Measurements from ENCODE around the gene TET2.

TET2 gene

DNA sequence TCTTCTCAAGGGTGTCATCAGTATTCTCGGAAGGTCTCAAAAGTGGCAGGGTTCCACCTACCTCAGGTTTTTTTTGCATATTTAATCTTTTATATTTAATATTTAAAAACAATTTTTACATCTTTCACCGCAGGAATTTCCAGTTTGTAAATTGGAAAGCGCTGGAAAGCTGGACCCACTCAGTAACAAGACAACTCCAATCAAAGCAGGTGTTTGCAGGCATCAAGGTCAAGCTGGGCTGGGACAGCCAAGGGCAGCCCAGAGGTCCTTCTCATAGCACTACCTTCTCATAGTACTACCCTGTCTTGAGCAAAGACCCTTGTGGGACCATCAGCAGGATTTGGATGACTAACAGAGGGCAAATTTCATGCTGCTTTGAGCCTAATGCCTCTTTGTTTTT is 160.1 kb downstream of the TET2 start:
- TF ChIP-seq POLR2A (IDR thresholded peaks at IDR 0.05; ENCODE audit: low read depth, low read length): no peak
- no peak for TF ChIP-seq PAX5 (IDR thresholded peaks at IDR 0.05; ENCODE audit: insufficient read depth, low read length, severe bottlenecking)
- TF ChIP-seq POLR2AphosphoS5 (IDR thresholded peaks at IDR 0.05; ENCODE audit: low read depth, low read length): no peak
- TF ChIP-seq TAF1 (IDR thresholded peaks at IDR 0.05; ENCODE audit: low read depth, low read length): no peak
- TF ChIP-seq POU2F2 (IDR thresholded peaks at IDR 0.05; ENCODE audit: low read depth, low read length): no peak
- TF ChIP-seq SPI1 (IDR thresholded peaks at IDR 0.05; ENCODE audit: low read depth, low read length): no peak
- no peak for DNase-seq (ENCODE audit: insufficient read length, low spot score)
- no peak for FAIRE-seq

DNA sequence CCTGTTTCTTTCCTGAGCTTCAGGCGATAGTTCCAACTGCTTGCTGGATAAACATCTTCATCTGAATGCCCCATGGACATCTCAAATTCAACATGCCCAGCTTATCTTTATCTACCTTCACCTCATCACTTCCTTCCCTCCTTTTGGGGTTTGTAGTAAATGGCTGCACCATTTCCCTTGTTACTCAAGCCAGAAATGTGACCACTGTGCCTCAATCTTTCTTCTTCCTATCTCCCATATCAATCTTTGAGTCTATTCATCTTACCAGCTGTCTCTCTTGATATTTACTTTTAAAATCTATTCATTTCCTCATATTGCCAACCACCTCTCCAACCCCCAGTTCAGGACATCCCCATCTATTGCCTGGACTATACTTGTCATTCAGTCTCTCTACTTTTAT is 171.8 kb downstream of the TET2 start:
- no peak for DNase-seq (ENCODE audit: insufficient read length, low spot score)
- TF ChIP-seq POLR2A (IDR thresholded peaks at IDR 0.05; ENCODE audit: low read depth, low read length): no peak
- no peak for TF ChIP-seq TAF1 (IDR thresholded peaks at IDR 0.05; ENCODE audit: low read depth, low read length)
- TF ChIP-seq POU2F2 (IDR thresholded peaks at IDR 0.05; ENCODE audit: low read depth, low read length): no peak
- no peak for TF ChIP-seq POLR2AphosphoS5 (IDR thresholded peaks at IDR 0.05; ENCODE audit: low read depth, low read length)
- TF ChIP-seq SPI1 (IDR thresholded peaks at IDR 0.05; ENCODE audit: low read depth, low read length): no peak
- no peak for TF ChIP-seq PAX5 (IDR thresholded peaks at IDR 0.05; ENCODE audit: insufficient read depth, low read length, severe bottlenecking)
- FAIRE-seq: no peak

DNA sequence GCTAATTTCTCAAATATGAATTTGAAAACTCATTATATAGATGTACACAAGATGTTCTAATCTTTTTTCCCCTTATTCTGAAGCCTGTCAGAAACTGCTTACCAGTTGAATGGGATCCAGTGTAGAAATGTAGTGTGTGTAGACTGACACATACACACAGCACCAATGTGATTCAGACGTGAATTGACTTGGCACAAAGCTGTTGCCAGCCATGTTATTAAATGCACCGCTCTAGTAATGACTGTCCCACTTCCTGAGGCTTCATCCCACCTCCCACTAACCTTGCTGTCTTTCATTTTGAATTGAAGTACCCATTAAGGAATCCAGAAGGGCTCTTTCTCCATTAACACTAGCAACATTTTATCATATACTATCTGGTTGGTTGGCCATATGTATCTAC is 180.5 kb downstream of the TET2 start:
- no peak for TF ChIP-seq TAF1 (IDR thresholded peaks at IDR 0.05; ENCODE audit: low read depth, low read length)
- no peak for TF ChIP-seq POLR2AphosphoS5 (IDR thresholded peaks at IDR 0.05; ENCODE audit: low read depth, low read length)
- TF ChIP-seq PAX5 (IDR thresholded peaks at IDR 0.05; ENCODE audit: insufficient read depth, low read length, severe bottlenecking): no peak
- no peak for TF ChIP-seq SPI1 (IDR thresholded peaks at IDR 0.05; ENCODE audit: low read depth, low read length)
- FAIRE-seq (no peak), DNase-seq (ENCODE audit: insufficient read length, low spot score) (no peak)

DNA sequence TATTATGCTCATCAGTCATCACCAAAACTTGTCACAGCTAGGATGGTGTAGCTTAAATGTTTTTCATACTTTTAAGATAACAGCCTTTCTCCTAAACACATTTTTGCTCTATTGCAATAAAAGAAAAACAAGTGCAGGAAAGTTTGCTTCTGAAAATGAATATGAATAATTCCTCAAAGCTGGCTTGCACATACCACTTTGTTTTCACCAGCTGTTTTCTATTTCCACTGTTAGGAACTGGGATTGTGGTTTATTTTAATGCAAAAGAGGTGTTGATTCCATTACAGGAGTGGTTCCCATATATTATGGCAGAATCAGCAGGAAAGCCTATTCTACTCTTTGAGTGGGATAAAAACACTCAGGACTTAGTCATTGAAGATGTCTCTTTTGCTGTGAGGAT is 181.3 kb downstream of the TET2 start:
- FAIRE-seq (no peak), DNase-seq (ENCODE audit: insufficient read length, low spot score) (no peak)
- no peak for TF ChIP-seq POU2F2 (IDR thresholded peaks at IDR 0.05; ENCODE audit: low read depth, low read length)
- no peak for TF ChIP-seq POLR2A (IDR thresholded peaks at IDR 0.05; ENCODE audit: low read depth, low read length)
- TF ChIP-seq SPI1 (IDR thresholded peaks at IDR 0.05; ENCODE audit: low read depth, low read length): no peak
- TF ChIP-seq TAF1 (IDR thresholded peaks at IDR 0.05; ENCODE audit: low read depth, low read length): no peak
- TF ChIP-seq PAX5 (IDR thresholded peaks at IDR 0.05; ENCODE audit: insufficient read depth, low read length, severe bottlenecking): no peak

DNA sequence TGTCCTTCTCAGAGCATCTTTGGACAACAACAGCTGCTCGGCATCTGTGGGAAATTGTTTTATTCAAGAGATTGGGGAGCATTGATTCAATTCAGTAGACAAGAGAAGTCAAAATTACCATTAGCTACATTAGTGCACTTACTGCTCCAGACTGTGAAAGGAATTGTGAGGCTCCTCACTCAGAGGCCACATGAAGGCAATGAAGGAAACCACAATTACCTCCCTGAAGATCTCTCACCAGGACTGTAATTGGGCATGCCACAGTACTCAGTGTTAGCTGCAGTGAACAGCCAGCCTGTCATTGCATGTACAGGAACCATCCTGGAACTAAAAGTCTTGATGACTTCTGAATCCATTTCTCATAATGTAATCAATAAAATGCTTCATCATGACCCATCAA is 182.4 kb downstream of the TET2 start:
- TF ChIP-seq POLR2AphosphoS5 (IDR thresholded peaks at IDR 0.05; ENCODE audit: low read depth, low read length) (no peak), POLR2A (IDR thresholded peaks at IDR 0.05; ENCODE audit: low read depth, low read length) (no peak)
- no peak for DNase-seq (ENCODE audit: insufficient read length, low spot score)
- no peak for FAIRE-seq

All from GM12891 (cell line).